GM18511 (cell line): Measurements from ENCODE around the gene KIDINS220.
A peak's percentile ranks its signal among the peaks of the same experiment; 100 is the strongest.
"Not testable (repeated sequence)": the region's sequence is repeated elsewhere in the genome, so short reads cannot be mapped to it uniquely, and the experiment has no call there.

ENCODE experiments used
- ATAC-seq: cut with Tn5 transposase; IDR thresholded peaks from one replicate; pipeline ENCODE4 v1.9.1; 2021; ENCODE audit warnings: mild to moderate bottlenecking, moderate library complexity; ENCODE audit not compliant: unreplicated experiment

The KIDINS220 gene

DNA sequence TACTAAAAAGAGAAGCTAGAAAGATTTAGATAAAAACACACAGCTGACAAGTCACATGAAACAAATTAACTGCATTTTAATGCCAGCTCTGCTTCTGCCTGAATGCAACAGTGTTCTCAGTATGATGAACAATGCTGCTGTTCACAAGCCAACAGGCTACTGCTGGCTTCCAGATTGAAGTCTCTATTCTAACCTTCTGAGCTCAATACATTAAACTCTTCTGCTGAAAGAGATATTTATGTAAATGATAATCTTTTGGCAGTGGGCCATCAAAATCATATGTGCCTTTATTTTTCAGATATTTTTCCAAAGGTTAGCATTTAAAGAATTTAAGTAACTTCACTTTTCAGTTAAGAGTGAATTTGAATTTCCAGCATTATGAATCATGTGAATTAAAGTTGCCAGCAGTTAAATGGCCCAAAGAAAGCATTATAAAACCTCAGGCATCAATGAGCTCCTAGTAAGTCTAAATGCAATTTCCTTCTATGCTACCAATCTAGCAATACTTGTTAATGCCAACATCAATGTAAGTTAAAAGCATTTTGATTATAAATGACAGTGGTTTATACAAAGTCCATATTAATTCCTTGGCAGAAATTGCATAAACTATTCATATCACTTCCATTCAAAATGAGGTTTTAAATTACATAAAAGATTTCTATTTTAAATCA lies 83.2 kb downstream of the KIDINS220 start:
- no peak for ATAC-seq

DNA sequence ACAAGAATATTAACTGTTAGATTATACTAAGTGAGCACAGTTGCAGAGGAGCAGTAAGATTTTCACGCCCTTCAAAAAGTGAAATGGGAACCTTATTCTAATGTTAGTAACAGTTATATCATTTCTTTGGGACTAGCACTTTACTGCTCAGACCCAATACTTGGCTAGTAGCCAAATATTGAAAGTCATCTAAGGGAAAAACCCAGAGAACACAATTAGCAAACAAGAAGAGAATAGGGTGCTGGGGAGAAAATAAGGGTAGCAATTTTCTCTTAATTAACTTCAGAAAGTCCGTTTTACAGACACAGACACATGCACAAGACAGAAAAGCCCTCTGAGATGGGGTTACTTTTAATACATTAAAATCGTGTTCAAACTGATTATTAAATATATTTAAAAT lies 83.8 kb downstream of the KIDINS220 start:
- peak; percentile 61 for ATAC-seq

GRCh38 chr2:8752385-8752784 lies 85.0 kb downstream of the KIDINS220 start:
- ATAC-seq = no peak

DNA sequence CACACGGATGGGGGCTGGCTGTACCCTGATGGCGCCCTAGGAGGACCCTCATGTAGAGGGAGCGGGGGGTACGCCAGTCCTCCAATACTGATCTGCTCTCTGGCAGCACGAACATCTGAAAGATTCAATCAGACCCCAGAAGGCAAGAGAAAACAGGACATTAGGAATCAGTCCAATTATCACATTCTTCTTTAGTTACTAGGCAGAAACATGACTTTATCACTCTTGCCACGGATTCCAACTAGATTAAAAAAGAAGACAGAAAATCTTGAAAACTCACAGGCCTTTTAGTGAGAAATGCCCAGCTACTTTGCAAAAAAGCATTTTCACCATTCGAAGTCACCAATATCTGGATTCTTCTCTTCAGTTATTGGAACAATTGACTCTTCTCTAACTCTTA lies 87.2 kb downstream of the KIDINS220 start:
- ATAC-seq = no peak

GRCh38 chr2:8743261-8743660 lies 94.2 kb downstream of the KIDINS220 start:
- ATAC-seq = no peak

GRCh38 chr2:8740136-8740535 lies 97.3 kb downstream of the KIDINS220 start:
- no peak for ATAC-seq

- ATAC-seq = no peak
Observed at GRCh38 chr2:8737571-8738175, 99.7 kb downstream of the KIDINS220 start.

- ATAC-seq = no peak
Observed at GRCh38 chr2:8732601-8733000, 104.8 kb downstream of the KIDINS220 start.

DNA sequence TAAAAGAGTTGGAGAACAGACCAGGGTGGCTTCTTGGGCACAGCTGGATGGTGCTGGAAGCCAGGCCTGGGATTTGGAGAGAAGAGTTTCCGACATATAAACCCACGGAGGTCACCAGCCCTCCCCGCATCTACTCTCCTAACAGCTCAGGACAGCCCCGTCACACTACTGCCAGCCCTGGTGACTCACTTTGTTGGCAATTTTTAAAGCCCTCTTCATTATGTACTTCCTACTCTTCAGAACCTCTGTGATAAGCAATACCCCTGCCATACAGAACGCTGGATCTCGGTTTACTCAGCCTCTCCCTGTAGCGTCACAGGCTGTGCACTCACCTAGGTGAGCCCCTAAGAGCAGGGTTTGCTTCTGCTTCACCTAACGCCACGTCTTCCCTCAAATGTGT lies 107.5 kb downstream of the KIDINS220 start:
- no peak for ATAC-seq

- ATAC-seq = not testable (repeated sequence)
Observed at GRCh38 chr2:8729101-8729500, 108.3 kb downstream of the KIDINS220 start.

- no peak for ATAC-seq
Observed at GRCh38 chr2:8728305-8729015, 109.0 kb downstream of the KIDINS220 start.

- ATAC-seq = no peak
Observed at GRCh38 chr2:8725838-8726237, 111.6 kb downstream of the KIDINS220 start.

GRCh38 chr2:8722986-8723385 lies 114.4 kb downstream of the KIDINS220 start:
- ATAC-seq = no peak

DNA sequence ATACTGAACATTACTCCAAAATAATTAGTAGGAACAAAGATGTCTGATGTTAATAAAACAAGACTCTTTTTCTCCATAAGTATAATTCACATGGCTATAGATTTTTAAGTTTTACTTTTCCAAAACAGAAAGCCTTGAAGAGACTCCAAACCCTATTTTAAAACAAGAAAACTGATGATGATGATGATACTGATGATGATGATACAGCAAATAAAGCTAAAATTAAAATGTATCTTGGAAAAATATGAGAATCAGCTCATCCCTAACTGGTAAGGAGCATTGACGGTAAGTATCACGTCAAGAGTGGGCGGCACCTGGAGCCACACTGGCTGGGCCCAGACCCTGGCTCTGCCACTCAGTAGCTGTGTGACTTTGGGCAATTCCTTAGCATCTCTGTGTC lies 116.0 kb downstream of the KIDINS220 start:
- no peak for ATAC-seq

GRCh38 chr2:8720741-8721140 lies 116.7 kb downstream of the KIDINS220 start:
- no peak for ATAC-seq

DNA sequence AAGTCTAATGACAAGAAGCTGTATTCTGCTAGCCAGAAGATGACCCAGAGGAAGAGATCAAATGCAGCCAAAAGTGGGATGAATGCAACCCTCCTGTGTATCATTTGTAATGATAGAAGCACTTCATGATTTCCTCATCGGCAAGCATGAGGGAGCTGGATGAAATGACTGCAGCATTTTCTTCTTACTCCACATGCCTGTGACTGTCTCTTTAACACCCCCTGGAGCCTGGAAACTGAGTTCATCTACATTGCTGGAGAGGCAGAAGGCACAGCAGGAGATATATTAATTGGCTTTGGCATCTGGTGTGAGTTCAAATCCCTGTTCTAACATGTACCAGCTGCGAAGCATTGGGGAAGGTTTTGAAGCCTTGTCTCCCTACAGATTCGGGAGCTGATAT lies 117.9 kb downstream of the KIDINS220 start:
- no peak for ATAC-seq

DNA sequence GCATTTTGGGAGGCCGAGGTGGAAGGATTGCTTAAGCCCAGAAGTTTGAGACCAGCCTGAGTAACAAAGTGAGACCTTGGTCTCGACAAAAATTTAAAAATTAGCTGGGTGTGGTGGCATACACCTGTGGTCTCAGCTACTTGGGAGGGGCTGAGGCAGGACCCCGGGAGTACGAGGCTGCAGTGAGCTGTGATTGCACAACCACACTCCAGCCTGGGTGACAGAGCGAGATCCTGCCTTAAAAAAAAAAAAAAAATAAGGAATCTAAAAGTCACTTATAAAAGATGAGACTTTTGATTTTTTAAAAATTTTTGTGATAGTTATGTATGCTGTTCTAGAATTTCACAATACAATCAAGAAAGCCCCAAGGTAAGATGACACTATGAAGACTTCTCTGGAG lies 122.4 kb downstream of the KIDINS220 start:
- ATAC-seq = no peak

DNA sequence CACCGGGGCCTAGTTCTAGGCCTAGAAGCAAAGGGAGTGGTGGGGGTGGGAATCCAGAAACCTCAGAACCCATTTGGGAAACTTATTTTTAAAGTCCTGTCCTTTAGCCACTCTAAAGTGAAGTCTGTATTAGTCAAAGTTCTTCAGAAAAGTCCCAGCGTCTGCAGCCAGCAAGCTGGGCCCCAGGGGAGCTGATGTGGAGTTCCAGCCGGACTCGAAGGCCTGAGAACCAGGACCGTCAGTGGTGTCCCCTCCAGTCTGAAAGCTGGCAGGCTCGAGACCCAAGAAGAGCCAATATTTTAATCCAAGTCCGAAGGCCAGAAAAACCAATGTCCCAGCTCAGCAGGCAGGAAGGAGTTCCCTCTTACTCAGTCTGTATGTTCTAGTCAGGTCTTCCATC lies 123.1 kb downstream of the KIDINS220 start:
- no peak for ATAC-seq

DNA sequence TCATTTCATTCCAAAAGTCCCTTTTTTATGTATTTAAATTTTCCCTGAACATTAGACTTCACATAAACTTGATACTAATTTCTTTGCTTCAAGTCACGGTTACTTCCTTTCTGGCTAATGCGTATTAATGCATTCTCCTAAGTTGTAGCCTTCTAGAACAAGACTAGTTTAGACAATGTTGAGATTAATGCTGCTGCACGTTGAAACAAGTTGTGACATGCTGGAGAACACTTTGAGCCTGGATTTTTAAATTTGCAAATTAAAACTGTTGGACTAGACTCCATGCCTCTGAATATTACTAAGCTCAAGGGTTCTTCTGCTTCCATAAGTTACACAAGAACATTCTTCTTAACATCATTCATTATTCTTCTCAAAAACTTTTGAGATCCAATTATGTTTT lies 126.5 kb downstream of the KIDINS220 start:
- no peak for ATAC-seq

- ATAC-seq = no peak
Observed at GRCh38 chr2:8709611-8710010, 127.8 kb downstream of the KIDINS220 start.

- ATAC-seq = no peak
Observed at GRCh38 chr2:8704906-8705305, 132.5 kb downstream of the KIDINS220 start.

GRCh38 chr2:8701681-8702379 lies 135.6 kb downstream of the KIDINS220 start:
- ATAC-seq = no peak
